Liver (tissue), 9 donors: ENCODE data around the gene SLIT3. TPM values are rescaled to one million over a fixed set of nuclear protein-coding genes. Genes with fewer than 3 reads are reported as not detected.
A peak's percentile ranks its signal among the peaks of the same experiment; 100 is the strongest.

ENCODE experiments used
- DNase-seq: peaks from one replicate; pipeline ENCODE4 v3.0.0-alpha.2; 2017; ENCODE audit warnings: low spot score
- H3K27ac ChIP-seq, 2 donors: one replicate each; pipeline ENCODE4 v1.7.0; 2013; ENCODE audit warnings: inconsistent platforms in 2 of 2, low read length in 2 of 2, control low read depth in 1 of 2, low read depth in 1 of 2, mild to moderate bottlenecking in 1 of 2
- H3K27me3 ChIP-seq, 4 donors: one replicate each; pipeline versions ENCODE4 v1.6.1 to v1.7.0; 2013; ENCODE audit warnings: low read length in 3 of 4, inconsistent platforms in 1 of 4, mild to moderate bottlenecking in 1 of 4, moderate library complexity in 1 of 4; ENCODE audit not compliant: control insufficient read depth in 4 of 4, insufficient read depth in 4 of 4
- H3K36me3 ChIP-seq, 4 donors: one replicate each; pipeline versions ENCODE4 v1.6.1 to v1.7.0; 2013; ENCODE audit warnings: low read length in 3 of 4, mild to moderate bottlenecking in 3 of 4, low read depth in 1 of 4, moderate library complexity in 1 of 4; ENCODE audit not compliant: control insufficient read depth in 4 of 4, insufficient read depth in 3 of 4
- H3K4me1 ChIP-seq, 4 donors: one replicate each; pipeline versions ENCODE4 v1.6.1 to v1.7.0; 2013; ENCODE audit warnings: low read length in 3 of 4, mild to moderate bottlenecking in 3 of 4, moderate library complexity in 1 of 4; ENCODE audit not compliant: control insufficient read depth in 4 of 4, insufficient read depth in 4 of 4
- H3K4me3 ChIP-seq, 3 donors: one replicate each; pipeline versions ENCODE4 v1.6.1 to v1.7.0; 2013; ENCODE audit warnings: low read length in 3 of 3, control low read depth in 1 of 3, low read depth in 1 of 3, mild to moderate bottlenecking in 1 of 3
- H3K9ac ChIP-seq, 2 donors: one replicate each; pipeline ENCODE4 v1.7.0; 2013; ENCODE audit warnings: low read length in 2 of 2, mild to moderate bottlenecking in 2 of 2, moderate library complexity in 2 of 2, control low read depth in 1 of 2, low read depth in 1 of 2
- H3K9me3 ChIP-seq, 4 donors: one replicate each; pipeline versions ENCODE4 v1.6.1 to v1.7.0; 2013; ENCODE audit warnings: low read length in 3 of 4; ENCODE audit not compliant: control insufficient read depth in 4 of 4
- ATF3 ChIP-seq: IDR thresholded peaks from 2 replicates; pipeline ENCODE4 v1.6.1; 2016; ENCODE audit warnings: antibody characterized with exemption
- EGR1 ChIP-seq, 2 donors: IDR thresholded peaks; 2 replicates each; pipeline ENCODE4 v1.6.1; 2016 to 2018; ENCODE audit warnings: antibody characterized with exemption in 2 of 2, low read depth in 2 of 2
- FOXA1 ChIP-seq: IDR thresholded peaks from 2 replicates; pipeline ENCODE4 v1.6.1; 2016; ENCODE audit warnings: antibody characterized with exemption
- FOXA2 ChIP-seq: IDR thresholded peaks from 2 replicates; pipeline ENCODE4 v1.6.1; 2016; ENCODE audit warnings: antibody characterized with exemption
- GABPA ChIP-seq, 2 donors: IDR thresholded peaks in 1 of 2; conservative IDR thresholded peaks in 1 of 2; 2 replicates each; pipeline ENCODE4 v1.6.1; 2016; ENCODE audit warnings: antibody characterized with exemption in 2 of 2, mild to moderate bottlenecking in 1 of 2, moderate library complexity in 1 of 2
- HNF4A ChIP-seq, 2 donors: conservative IDR thresholded peaks; 2 replicates each; pipeline ENCODE4 v1.6.1; 2016; ENCODE audit warnings: antibody characterized with exemption in 2 of 2, mild to moderate bottlenecking in 2 of 2
- HNF4G ChIP-seq: IDR thresholded peaks from 2 replicates; pipeline ENCODE4 v1.6.1; 2016; ENCODE audit warnings: antibody characterized with exemption
- JUND ChIP-seq, 2 donors: IDR thresholded peaks; 2 replicates each; pipeline ENCODE4 v1.6.1; 2016; ENCODE audit warnings: antibody characterized with exemption in 2 of 2
- MAX ChIP-seq: IDR thresholded peaks from 2 replicates; pipeline ENCODE4 v1.6.1; 2016; ENCODE audit warnings: antibody characterized with exemption
- NR2F2 ChIP-seq: IDR thresholded peaks from 2 replicates; pipeline ENCODE4 v1.6.1; 2016; ENCODE audit warnings: antibody characterized with exemption
- RAD21 ChIP-seq, 2 donors: IDR thresholded peaks; 2 replicates each; pipeline ENCODE4 v1.6.1; 2016; ENCODE audit warnings: antibody characterized with exemption in 2 of 2, mild to moderate bottlenecking in 2 of 2
- RXRA ChIP-seq, 2 donors: IDR thresholded peaks; 2 replicates each; pipeline ENCODE4 v1.6.1; 2017 to 2018; ENCODE audit warnings: antibody characterized with exemption in 2 of 2, mild to moderate bottlenecking in 1 of 2
- SP1 ChIP-seq: IDR thresholded peaks from 2 replicates; pipeline ENCODE4 v1.6.1; 2018; ENCODE audit warnings: antibody characterized with exemption, mild to moderate bottlenecking
- TAF1 ChIP-seq: conservative IDR thresholded peaks from 2 replicates; pipeline ENCODE4 v1.6.1; 2016; ENCODE audit warnings: antibody characterized with exemption, mild to moderate bottlenecking
- YY1 ChIP-seq: IDR thresholded peaks from 2 replicates; pipeline ENCODE4 v1.6.1; 2016; ENCODE audit warnings: antibody characterized with exemption, mild to moderate bottlenecking
- ZBTB33 ChIP-seq: IDR thresholded peaks from 2 replicates; pipeline ENCODE4 v1.6.1; 2016; ENCODE audit warnings: antibody characterized with exemption
- WGBS: extraction: QIAGEN DNeasy Blood & Tissue Kit; methylation state at CpG from one replicate; pipeline ENCODE4 v1.1.7; 2013; 5-methylcytosine and 5-hydroxymethylcytosine counted together
- polyA plus RNA-seq, 2 donors: library from polyadenylated mRNA; stranded (reverse) in 1 of 2; unstranded in 1 of 2; fragments of 200-250 nt in 1 of 2; fragments of >200 nt in 1 of 2; fragmentation: Nextera tagmentation in 1 of 2; extraction: Ambion mirVana in 1 of 2; gene quantifications; one replicate each; pipeline versions ENCODE4 v1.2.1 to v1.2.3, GENCODE V29; 2013 to 2015
- total RNA-seq, 2 donors: library from RNA; depleted of rRNA; stranded (reverse); fragments of >200 nt; gene quantifications; one replicate each; pipeline ENCODE4 v1.2.3, GENCODE V29; 2014
- TF ChIP-seq, protein P1 (sequence below): IDR thresholded peaks from 2 replicates; pipeline ENCODE4 v1.6.1; 2016; ENCODE audit warnings: antibody characterized with exemption, mild to moderate bottlenecking
- donor health status: healthy.
- donor health status: healthy.
- donor health status: healthy.
- donor health status: healthy.
- donor health status: healthy.

Gene SLIT3
- total and polyA plus RNA-seq, 4 donors, result 0.61 to 1.3 (median 0.91) TPM

DNA sequence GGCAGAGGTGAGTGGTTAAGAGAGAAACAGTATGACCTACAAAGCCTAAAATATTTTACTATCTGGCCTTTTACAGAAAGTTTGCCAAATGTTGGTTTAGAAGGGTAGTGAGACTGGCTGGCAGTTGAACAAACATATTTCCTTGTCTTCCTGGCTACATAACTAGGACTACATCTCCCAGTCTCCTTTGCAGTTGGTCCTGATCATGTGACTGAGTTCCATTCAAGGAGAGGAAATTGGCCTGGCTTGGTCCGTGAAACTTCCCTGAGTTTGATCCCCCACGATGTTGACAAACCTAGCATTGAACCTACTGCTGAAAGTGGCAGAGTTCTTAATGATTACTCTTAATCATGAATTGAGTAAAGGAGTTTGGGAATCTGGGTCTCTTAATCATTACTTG, 280.8 kb downstream of the SLIT3 start:
- Histone ChIP-seq H3K27me3 (peaks cover 0 to 4% (median 0%) of the 10 kb centered on the region in 4 donors), H3K27ac (no peak overlapping the region), H3K9ac (no peak overlapping the region), H3K36me3 (no peaks in the 10 kb centered on the region), H3K4me1 (no peaks in the 10 kb centered on the region), H3K4me3 (no peak overlapping the region), H3K9me3 (no peaks in the 10 kb centered on the region)
- TF ChIP-seq GABPA (IDR thresholded peaks at IDR 0.05 in 1 of 2, conservative IDR thresholded peaks at IDR 0.05 in 1 of 2) (no peak), ATF3 (no peak), HNF4A (conservative IDR thresholded peaks at IDR 0.05) (no peak), MAX (no peak), FOXA2 (no peak), EGR1 (IDR thresholded peaks at IDR 0.05; ENCODE audit: low read depth in 2 of 2) (no peak), HNF4G (no peak), RAD21 (IDR thresholded peaks at IDR 0.05) (no peak), FOXA1 (no peak), TAF1 (no peak)
- TF ChIP-seq, protein P1, sequence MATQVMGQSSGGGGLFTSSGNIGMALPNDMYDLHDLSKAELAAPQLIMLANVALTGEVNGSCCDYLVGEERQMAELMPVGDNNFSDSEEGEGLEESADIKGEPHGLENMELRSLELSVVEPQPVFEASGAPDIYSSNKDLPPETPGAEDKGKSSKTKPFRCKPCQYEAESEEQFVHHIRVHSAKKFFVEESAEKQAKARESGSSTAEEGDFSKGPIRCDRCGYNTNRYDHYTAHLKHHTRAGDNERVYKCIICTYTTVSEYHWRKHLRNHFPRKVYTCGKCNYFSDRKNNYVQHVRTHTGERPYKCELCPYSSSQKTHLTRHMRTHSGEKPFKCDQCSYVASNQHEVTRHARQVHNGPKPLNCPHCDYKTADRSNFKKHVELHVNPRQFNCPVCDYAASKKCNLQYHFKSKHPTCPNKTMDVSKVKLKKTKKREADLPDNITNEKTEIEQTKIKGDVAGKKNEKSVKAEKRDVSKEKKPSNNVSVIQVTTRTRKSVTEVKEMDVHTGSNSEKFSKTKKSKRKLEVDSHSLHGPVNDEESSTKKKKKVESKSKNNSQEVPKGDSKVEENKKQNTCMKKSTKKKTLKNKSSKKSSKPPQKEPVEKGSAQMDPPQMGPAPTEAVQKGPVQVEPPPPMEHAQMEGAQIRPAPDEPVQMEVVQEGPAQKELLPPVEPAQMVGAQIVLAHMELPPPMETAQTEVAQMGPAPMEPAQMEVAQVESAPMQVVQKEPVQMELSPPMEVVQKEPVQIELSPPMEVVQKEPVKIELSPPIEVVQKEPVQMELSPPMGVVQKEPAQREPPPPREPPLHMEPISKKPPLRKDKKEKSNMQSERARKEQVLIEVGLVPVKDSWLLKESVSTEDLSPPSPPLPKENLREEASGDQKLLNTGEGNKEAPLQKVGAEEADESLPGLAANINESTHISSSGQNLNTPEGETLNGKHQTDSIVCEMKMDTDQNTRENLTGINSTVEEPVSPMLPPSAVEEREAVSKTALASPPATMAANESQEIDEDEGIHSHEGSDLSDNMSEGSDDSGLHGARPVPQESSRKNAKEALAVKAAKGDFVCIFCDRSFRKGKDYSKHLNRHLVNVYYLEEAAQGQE, result no peak
- no peak for DNase-seq
- WGBS, result 17% methylated on average over 2 of the region's 2 CpGs

DNA sequence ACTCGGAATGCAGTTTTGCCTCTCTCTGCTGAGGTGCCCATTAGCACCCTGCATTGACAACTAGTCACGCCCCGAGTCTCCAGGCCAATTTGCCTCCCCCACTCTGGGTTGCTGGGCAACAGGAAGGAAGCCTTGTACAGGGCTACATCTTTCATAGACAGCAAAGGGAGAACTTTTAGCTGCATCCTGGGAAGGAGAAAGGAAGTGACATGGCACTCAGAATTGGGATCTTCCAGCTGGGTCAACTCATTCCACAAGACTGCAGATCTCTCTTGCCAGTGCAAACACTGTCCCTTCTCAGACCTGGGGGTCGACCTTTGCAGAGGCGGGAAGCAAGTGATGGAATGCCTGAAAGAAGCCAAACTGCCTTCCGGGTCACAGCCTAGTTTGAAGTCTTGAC, 282.0 kb downstream of the SLIT3 start:
- Histone ChIP-seq H3K36me3 (no peaks in the 10 kb centered on the region), H3K27me3 (peaks cover 0 to 4% (median 0%) of the 10 kb centered on the region in 4 donors), H3K27ac (no peak overlapping the region), H3K4me1 (no peaks in the 10 kb centered on the region), H3K9ac (no peak overlapping the region), H3K4me3 (no peak overlapping the region), H3K9me3 (no peaks in the 10 kb centered on the region)
- DNase-seq, result no peak
- whole genome bisulfite sequencing, result 43% methylated on average over 6 of the region's 6 CpGs
- no peak for TF ChIP-seq TAF1
- TF ChIP-seq NR2F2, result peak; percentile 43

DNA sequence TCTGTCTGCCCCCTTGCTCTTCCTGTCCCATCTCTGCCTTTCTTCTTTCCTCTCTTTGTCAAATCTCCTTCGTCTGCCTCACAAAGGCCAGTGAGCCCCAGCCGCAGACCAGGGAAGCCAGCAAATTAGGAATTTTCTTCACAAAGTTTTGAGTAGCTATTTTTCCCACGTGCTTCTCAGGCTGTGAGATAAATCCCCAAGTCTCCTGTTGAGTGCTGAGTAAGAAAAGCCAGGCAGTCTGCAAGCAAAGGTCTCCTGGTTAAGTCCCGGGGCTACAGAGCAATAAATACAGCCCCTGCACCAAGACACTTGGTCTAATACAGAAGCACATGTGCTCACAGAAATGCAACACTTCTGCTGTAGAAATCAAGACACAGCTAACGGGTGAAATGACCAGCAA, 284.9 kb downstream of the SLIT3 start:
- 65% methylated on average over 5 of the region's 5 CpGs for WGBS
- TF ChIP-seq ATF3 (no peak), JUND (IDR thresholded peaks at IDR 0.05) (no peak), ZBTB33 (no peak), GABPA (IDR thresholded peaks at IDR 0.05 in 1 of 2, conservative IDR thresholded peaks at IDR 0.05 in 1 of 2) (no peak), YY1 (no peak), RAD21 (IDR thresholded peaks at IDR 0.05) (no peak), NR2F2 (no peak), HNF4A (conservative IDR thresholded peaks at IDR 0.05) (no peak), MAX (no peak), EGR1 (IDR thresholded peaks at IDR 0.05; ENCODE audit: low read depth in 2 of 2) (no peak), RXRA (IDR thresholded peaks at IDR 0.05) (no peak), SP1 (no peak)
- TF ChIP-seq, protein P1, result no peak

More for the DNA sequence above, 284.9 kb downstream of the SLIT3 start:
- no peak for DNase-seq
- Histone ChIP-seq H3K9me3 (no peaks in the 10 kb centered on the region), H3K4me1 (no peaks in the 10 kb centered on the region), H3K9ac (no peak overlapping the region), H3K36me3 (no peaks in the 10 kb centered on the region), H3K27me3 (peaks cover 0 to 4% (median 0%) of the 10 kb centered on the region in 4 donors), H3K27ac (no peak overlapping the region), H3K4me3 (no peak overlapping the region)
